CD4-positive, alpha-beta T cell (primary cell): ENCODE measurements around the gene CDR2. TPM values are rescaled to one million over a fixed set of nuclear protein-coding genes. Genes with fewer than 3 reads are reported as not detected.

Experiments
- ATAC-seq: fragments of 200-7000 bp; cut with Tn5 transposase; one replicate; pipeline ENCODE4 v1.10.0; 2022; ENCODE audit warnings: mild to moderate bottlenecking; ENCODE audit not compliant: poor library complexity
- CTCF ChIA-PET: fragments of 350-600 bp; sonication (Branson Sonifier 250); formaldehyde crosslinking; loops from one replicate; lab custom pipeline; 2021; ENCODE audit warnings: antibody characterized with exemption, inconsistent platforms; lab: Charles Lee
- POLR2A ChIA-PET: fragments of 350-600 bp; sonication (Branson Sonifier 250); formaldehyde crosslinking; loops from one replicate; lab custom pipeline; 2021; ENCODE audit warnings: antibody characterized with exemption, inconsistent platforms; lab: Charles Lee
- DNase-seq, 14 experiments: peaks; one replicate each; pipeline ENCODE4 v3.0.0-alpha.2; 2013 to 2020; ENCODE audit warnings: mixed read lengths in 2 of 14
- H3K27ac ChIP-seq, 2 donors: one replicate each; pipeline versions ENCODE4 v1.5.1 to v1.7.0; 2013; ENCODE audit warnings: low read length in 2 of 2, low read depth in 1 of 2, mild to moderate bottlenecking in 1 of 2
- H3K27me3 ChIP-seq, 2 experiments: 1 replicate in 1 of 2; 2 replicates in 1 of 2; pipeline versions ENCODE4 v1.6.1 to v1.7.0; 2013; ENCODE audit warnings: low read length in 2 of 2, control low read depth in 1 of 2, mild to moderate bottlenecking in 1 of 2, moderate library complexity in 1 of 2; ENCODE audit not compliant: insufficient read depth in 2 of 2, control insufficient read depth in 1 of 2
- H3K36me3 ChIP-seq: one replicate; pipeline ENCODE4 v1.6.1; 2013; ENCODE audit warnings: low read length, control low read depth; ENCODE audit not compliant: insufficient read depth
- H3K4me1 ChIP-seq: one replicate; pipeline ENCODE4 v1.6.1; 2013; ENCODE audit warnings: low read length, control low read depth; ENCODE audit not compliant: insufficient read depth
- H3K4me3 ChIP-seq: one replicate; pipeline ENCODE4 v1.5.1; 2013; ENCODE audit warnings: mild to moderate bottlenecking, low read length, moderate library complexity
- H3K9me3 ChIP-seq, 2 experiments: 1 replicate in 1 of 2; 2 replicates in 1 of 2; pipeline versions ENCODE4 v1.6.1 to v1.7.0; 2013; ENCODE audit warnings: low read length in 2 of 2, mild to moderate bottlenecking in 2 of 2, control low read depth in 1 of 2, moderate library complexity in 1 of 2; ENCODE audit not compliant: control insufficient read depth in 1 of 2, insufficient read depth in 1 of 2
- H3K27ac Mint-ChIP-seq: one replicate; pipeline ENCODE4 v1.8.0; 2020; ENCODE audit warnings: mixed read lengths
- H3K27me3 Mint-ChIP-seq: one replicate; pipeline ENCODE4 v1.8.0; 2021; ENCODE audit warnings: mixed read lengths
- H3K36me3 Mint-ChIP-seq: one replicate; pipeline ENCODE4 v1.8.0; 2021; ENCODE audit warnings: low read depth, mixed read lengths
- H3K4me1 Mint-ChIP-seq: one replicate; pipeline ENCODE4 v1.8.0; 2021; ENCODE audit warnings: low read depth, mixed read lengths
- H3K4me3 Mint-ChIP-seq: one replicate; pipeline ENCODE4 v1.8.0; 2020; ENCODE audit warnings: mild to moderate bottlenecking, mixed read lengths
- H3K9me3 Mint-ChIP-seq: one replicate; pipeline ENCODE4 v1.8.0; 2020; ENCODE audit warnings: mixed read lengths
- CTCF ChIP-seq: fragments of 200-600 bp; IDR thresholded peaks from one replicate; pipeline ENCODE4 v1.8.0; 2022; ENCODE audit warnings: antibody characterized with exemption, mild to moderate bottlenecking
- intact Hi-C, 2 experiments: fragments of 100-400 bp; cut with DNase I in 1 of 2; cut with micrococcal nuclease in 1 of 2; formaldehyde crosslinking; loops; one replicate each; pipeline versions ENCODE4 v1.15.1 to v1.9.0; 2023 to 2025; cut with DNase I, micrococcal nuclease
- total RNA-seq, 174 experiments: library from RNA in 2 of 174; stranded (reverse) in 2 of 174; gene quantifications; one replicate each; pipeline ENCODE4 v1.2.3 and lab custom pipeline; 2021 to 2026

The CDR2 gene
- total RNA-seq, 2 experiments from 2014 or later, result 104 to 113 TPM

GRCh38 chr16:22373662-22374310, 633 bp downstream of the CDR2 start:
- H3K4me1 ChIP-seq, result peaks cover 33% of the 10 kb centered on the region
- H3K27me3 Mint-ChIP-seq, result no peaks in the 10 kb centered on the region
- TF ChIP-seq CTCF, result no peak
- no peaks in the 10 kb centered on the region for H3K9me3 Mint-ChIP-seq
- peaks cover 63% of the 10 kb centered on the region for H3K4me1 Mint-ChIP-seq
- peak overlapping the region; percentile 99 for H3K4me3 Mint-ChIP-seq
- peaks cover 44% of the 10 kb centered on the region for H3K36me3 Mint-ChIP-seq
- ATAC-seq (peak; percentile 0), DNase-seq (peak in 13 of 14 experiments; percentile 13 to 66 (median 39))
- peak overlapping the region; percentile 97 for H3K27ac Mint-ChIP-seq
- H3K4me3 ChIP-seq, result peak overlapping the region; percentile 91
- peak overlapping the region; percentile 31 to 83 for H3K27ac ChIP-seq
- POLR2A ChIA-PET, result interaction anchor here (0.7 to 7.6 kb wide), 15 partner anchors 8 to 183 kb away, joined by 3 to 327 read pairs (median 6); partner anchors contain the start of gene POLR3E
- H3K27me3 ChIP-seq, result no peaks in the 10 kb centered on the region
- intact Hi-C loops, result loop anchor here (1.0 to 10.0 kb wide), 7 partner anchors 15 to 186 kb away; no protein-coding TSS in a partner anchor
- H3K9me3 ChIP-seq, result no peaks in the 10 kb centered on the region
- peaks cover 2% of the 10 kb centered on the region for H3K36me3 ChIP-seq
- CTCF ChIA-PET, result interaction anchor here (0.9 to 2.0 kb wide), 4 partner anchors 13 to 53 kb away, joined by 3 to 7 read pairs (median 4); no protein-coding TSS in a partner anchor

- H3K4me3 ChIP-seq, result peak overlapping the region; percentile 91
- peaks cover 69% of the 10 kb centered on the region for H3K4me1 Mint-ChIP-seq
- no peak for ATAC-seq
- H3K27ac ChIP-seq, result peak overlapping the region; percentile 31 to 83
- no peaks in the 10 kb centered on the region for H3K27me3 ChIP-seq
- no peaks in the 10 kb centered on the region for H3K9me3 Mint-ChIP-seq
- H3K36me3 ChIP-seq, result peaks cover 2% of the 10 kb centered on the region
- H3K27me3 Mint-ChIP-seq, result no peaks in the 10 kb centered on the region
- no peaks in the 10 kb centered on the region for H3K9me3 ChIP-seq
- intact Hi-C loops, result loop anchor here in 1 of 2 experiments (2.0 to 10.0 kb wide), 4 partner anchors 14 to 186 kb away; no protein-coding TSS in a partner anchor
- ChIA-PET POLR2A (interaction anchor here (0.5 to 7.6 kb wide), 17 partner anchors 8 to 182 kb away, joined by 3 to 327 read pairs (median 6); partner anchors contain the start of gene POLR3E), CTCF (interaction anchor here (0.9 to 2.0 kb wide), 5 partner anchors 12 to 54 kb away, joined by 3 to 7 read pairs (median 5); no protein-coding TSS in a partner anchor)
- H3K4me3 Mint-ChIP-seq, result peak overlapping the region; percentile 99
- DNase-seq, result peak in 4 of 14 experiments; percentile 29 to 42 (median 34)
- peaks cover 48% of the 10 kb centered on the region for H3K36me3 Mint-ChIP-seq
- TF ChIP-seq CTCF, result no peak
- peak overlapping the region; percentile 97 for H3K27ac Mint-ChIP-seq
- H3K4me1 ChIP-seq, result peaks cover 39% of the 10 kb centered on the region
These were observed 1.3 kb downstream of the CDR2 start for GRCh38 chr16:22372882-22373661.
